ENCODE measurements around the gene ZNF574.

The ZNF574 gene

DNA sequence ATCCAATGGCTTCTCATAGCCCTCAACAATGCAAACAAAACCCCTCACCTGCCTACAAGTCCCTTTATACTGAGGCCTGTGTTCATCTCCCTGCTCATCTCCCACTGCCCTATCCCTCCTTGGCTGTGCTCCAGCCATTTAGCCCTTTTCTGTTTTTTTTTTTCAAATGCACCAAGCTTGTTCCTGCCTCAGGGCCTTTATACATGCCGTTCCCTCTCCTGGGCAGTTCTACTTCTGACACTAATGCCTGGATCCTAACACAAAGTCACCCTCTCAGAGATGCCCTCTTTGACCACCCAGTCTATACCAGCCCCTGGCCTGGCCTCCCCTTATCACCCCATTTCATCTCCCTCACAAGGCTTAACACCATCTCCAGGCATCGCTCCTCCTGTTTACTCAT lies 26.9 kb downstream of the ZNF574 start:
- Histone ChIP-seq H3K27ac (no peak overlapping the region), H3K4me3 (no peak overlapping the region)
- TF ChIP-seq, protein P1, sequence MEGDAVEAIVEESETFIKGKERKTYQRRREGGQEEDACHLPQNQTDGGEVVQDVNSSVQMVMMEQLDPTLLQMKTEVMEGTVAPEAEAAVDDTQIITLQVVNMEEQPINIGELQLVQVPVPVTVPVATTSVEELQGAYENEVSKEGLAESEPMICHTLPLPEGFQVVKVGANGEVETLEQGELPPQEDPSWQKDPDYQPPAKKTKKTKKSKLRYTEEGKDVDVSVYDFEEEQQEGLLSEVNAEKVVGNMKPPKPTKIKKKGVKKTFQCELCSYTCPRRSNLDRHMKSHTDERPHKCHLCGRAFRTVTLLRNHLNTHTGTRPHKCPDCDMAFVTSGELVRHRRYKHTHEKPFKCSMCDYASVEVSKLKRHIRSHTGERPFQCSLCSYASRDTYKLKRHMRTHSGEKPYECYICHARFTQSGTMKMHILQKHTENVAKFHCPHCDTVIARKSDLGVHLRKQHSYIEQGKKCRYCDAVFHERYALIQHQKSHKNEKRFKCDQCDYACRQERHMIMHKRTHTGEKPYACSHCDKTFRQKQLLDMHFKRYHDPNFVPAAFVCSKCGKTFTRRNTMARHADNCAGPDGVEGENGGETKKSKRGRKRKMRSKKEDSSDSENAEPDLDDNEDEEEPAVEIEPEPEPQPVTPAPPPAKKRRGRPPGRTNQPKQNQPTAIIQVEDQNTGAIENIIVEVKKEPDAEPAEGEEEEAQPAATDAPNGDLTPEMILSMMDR (IDR thresholded peaks at IDR 0.05): no peak

DNA sequence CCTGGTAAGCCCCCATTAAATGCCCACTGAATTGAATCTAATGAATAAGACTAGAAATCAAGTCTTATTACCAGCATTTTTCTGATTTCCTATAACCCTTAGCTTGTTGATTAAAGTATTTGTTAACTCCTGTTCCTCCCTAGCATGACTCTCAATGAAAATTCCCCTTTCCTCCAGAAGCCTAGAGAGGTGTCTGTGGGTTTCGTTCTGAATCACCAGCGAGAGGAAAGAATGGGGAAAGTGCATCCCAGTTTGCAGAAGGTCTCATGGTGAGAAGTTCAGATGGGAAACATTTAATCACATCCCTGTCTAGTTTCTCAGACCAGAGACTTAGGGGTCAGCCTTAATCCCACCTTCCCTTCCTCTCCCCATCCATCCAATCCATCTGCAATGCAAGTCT lies 29.4 kb downstream of the ZNF574 start:
- H3K4me3 ChIP-seq: no peak overlapping the region
- TF ChIP-seq, protein P1 (IDR thresholded peaks at IDR 0.05): no peak
- no peak for DNase-seq (ENCODE audit: low spot score)
- no peak overlapping the region for H3K27ac ChIP-seq

More for the DNA sequence above, 26.9 kb downstream of the ZNF574 start:
- DNase-seq (ENCODE audit: low spot score): no peak

DNA sequence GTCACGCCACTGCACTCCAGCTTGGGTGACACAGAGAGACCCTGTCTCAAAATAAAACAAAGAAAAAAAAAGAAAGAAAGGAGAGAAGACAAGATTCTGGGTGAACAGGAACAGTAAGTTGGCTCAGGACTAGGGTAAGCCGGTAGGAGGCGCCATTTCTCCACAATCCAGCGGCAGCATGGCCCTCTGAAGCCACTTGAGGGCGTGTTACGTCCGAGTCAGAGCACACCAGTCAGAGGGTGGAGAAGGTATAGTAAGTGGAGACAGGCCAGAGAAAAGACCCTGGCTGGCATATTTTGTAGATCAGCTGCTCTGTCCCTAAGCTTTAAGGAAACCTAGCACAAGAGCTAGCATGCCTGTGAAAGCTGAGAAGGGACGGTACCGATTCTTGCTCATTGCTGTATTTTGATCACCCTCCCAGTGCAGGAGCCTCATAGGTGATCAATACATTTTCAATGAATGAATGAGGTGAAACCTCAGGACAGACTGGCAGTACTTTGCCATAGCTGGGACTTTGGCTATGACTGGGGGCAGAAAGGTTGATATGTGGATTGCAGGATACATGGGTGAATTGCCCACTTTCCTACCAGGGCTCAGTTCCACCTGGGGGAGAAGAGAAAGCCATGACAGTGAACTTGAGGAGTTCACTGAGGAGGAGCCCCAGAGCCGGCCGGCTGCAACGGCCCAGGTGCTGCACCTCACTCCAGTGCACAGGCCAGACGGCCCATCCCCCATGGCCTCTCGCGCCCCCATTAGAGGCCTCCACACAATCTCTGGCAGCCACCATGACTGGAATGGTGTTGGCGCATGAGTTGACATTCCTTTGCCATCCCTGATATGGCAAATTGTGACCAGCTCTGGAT lies 32.8 kb downstream of the ZNF574 start:
- Histone ChIP-seq H3K4me3 (no peak overlapping the region), H3K27ac (no peak overlapping the region)
- DNase-seq (ENCODE audit: low spot score): no peak
- TF ChIP-seq, protein P1 (IDR thresholded peaks at IDR 0.05): peak; percentile 63

DNA sequence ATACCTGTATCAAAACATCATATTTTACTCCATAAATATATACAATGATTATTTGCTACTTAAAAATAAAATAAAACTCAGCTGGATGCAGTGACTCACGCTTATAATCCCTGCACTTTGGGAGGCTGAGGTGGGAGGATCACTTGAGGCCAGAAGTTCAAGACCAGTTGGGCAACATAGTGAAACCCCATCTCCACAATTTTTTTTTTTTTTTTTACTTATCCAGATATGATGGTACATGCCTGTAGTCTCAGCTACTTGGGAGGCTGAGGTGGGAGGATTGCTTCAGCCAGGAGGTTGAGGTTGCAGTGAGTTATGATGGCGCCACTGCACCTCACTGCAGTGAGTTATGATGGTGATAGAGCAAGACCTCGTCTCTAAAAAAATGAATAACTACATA lies 33.9 kb downstream of the ZNF574 start:
- no peak for DNase-seq (ENCODE audit: low spot score)
- TF ChIP-seq, protein P1 (IDR thresholded peaks at IDR 0.05): no peak
- H3K27ac ChIP-seq: no peak overlapping the region
- no peak overlapping the region for H3K4me3 ChIP-seq

DNA sequence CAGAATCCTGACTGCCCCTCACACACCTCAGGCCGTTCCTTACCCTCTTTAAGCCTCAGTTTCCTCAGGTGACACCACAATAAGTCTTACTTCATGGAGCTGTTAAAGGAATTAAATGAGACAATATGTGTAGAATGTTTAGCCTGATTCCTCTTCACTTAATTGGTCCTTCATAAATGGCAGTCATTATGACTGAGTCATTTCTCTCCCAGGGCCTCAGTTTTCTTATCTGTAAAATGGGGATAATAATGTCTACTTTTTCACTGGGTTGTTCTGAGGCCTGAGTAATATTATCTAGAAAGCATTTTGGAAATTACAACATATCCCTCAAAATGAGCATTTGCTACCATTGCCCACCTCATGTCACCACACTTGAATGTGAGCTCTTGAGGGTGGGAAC lies 34.7 kb downstream of the ZNF574 start:
- Histone ChIP-seq H3K27ac (no peak overlapping the region), H3K4me3 (no peak overlapping the region)
- DNase-seq (ENCODE audit: low spot score): no peak
- TF ChIP-seq, protein P1 (IDR thresholded peaks at IDR 0.05): no peak

DNA sequence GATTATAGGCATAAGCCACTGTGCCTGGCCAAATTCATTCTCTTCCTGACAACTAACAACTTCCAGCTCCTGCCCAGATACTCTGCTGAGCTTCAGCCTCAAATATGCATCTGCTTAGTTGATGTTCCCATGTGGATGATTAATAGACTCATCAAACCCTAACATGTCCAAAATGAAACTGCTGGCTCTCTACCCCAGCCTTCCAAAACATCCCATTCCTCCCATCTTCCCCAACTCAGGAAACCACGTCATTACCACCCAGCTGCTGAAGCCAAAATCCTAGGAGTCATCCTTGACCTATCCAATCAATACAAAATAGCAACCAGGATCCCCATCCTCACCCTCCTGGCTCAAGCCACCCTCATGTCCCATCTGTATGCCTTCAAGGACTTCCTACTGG lies 35.4 kb downstream of the ZNF574 start:
- Histone ChIP-seq H3K4me3 (no peak overlapping the region), H3K27ac (no peak overlapping the region)
- DNase-seq (ENCODE audit: low spot score): no peak
- TF ChIP-seq, protein P1 (IDR thresholded peaks at IDR 0.05): no peak

DNA sequence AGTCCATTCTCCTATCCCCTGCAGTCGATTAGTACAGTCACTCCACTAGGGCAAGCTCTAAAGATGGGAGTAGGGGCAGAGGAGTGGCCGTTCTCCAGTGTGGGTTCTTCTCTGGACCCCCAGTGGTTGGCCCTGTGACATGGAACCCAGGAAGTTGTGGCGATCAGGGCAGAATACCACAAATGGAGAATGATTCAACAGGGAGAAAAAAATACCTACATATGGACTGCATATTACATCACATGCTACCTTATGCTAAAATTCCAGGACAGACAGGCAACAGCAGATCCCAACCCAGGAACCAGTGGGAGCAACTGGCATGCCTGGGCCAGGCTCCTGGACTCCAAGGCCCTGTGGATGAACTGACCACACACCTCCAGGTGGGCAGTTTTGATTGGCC lies 35.8 kb downstream of the ZNF574 start:
- TF ChIP-seq, protein P1 (IDR thresholded peaks at IDR 0.05): no peak
- H3K27ac ChIP-seq: no peak overlapping the region
- no peak for DNase-seq (ENCODE audit: low spot score)
- no peak overlapping the region for H3K4me3 ChIP-seq
